GM18861 (cell line): ENCODE measurements around the gene SPEM3.

Experiments used
- ATAC-seq: cut with Tn5 transposase; IDR thresholded peaks from one replicate; pipeline ENCODE4 v1.9.1; 2021; ENCODE audit not compliant: unreplicated experiment

The SPEM3 gene

GRCh38 chr17:7428557-7428956, at the start of gene SPEM3:
TSS of gene SPEM3 (plus strand) at chr17:7428857. CDS start at chr17:7428903, 46 bp downstream.
- ATAC-seq: no peak

GRCh38 chr17:7379134-7379533, 49.5 kb upstream of the SPEM3 start:
- ATAC-seq: no peak

GRCh38 chr17:7380321-7380720, 48.3 kb upstream of the SPEM3 start:
- ATAC-seq: no peak

- ATAC-seq: no peak
Measured at GRCh38 chr17:7380855-7381683, 47.6 kb upstream of the SPEM3 start, which contains the start of gene TNK1. TSS of gene TNK1 (plus strand) at chr17:7381089. CDS start at chr17:7382927, 1,838 bp downstream.

- no peak for ATAC-seq
Measured at GRCh38 chr17:7382901-7383300, 45.8 kb upstream of the SPEM3 start.

GRCh38 chr17:7383371-7383741, 45.3 kb upstream of the SPEM3 start:
- no peak for ATAC-seq

GRCh38 chr17:7383742-7384488, 44.7 kb upstream of the SPEM3 start:
- no peak for ATAC-seq

GRCh38 chr17:7384489-7385081, 44.1 kb upstream of the SPEM3 start:
- no peak for ATAC-seq

GRCh38 chr17:7388856-7389255, 39.8 kb upstream of the SPEM3 start:
- ATAC-seq: no peak

GRCh38 chr17:7389924-7390910, 38.4 kb upstream of the SPEM3 start:
- no peak for ATAC-seq

GRCh38 chr17:7391307-7391706, 37.4 kb upstream of the SPEM3 start:
- no peak for ATAC-seq

GRCh38 chr17:7392696-7393612, 35.7 kb upstream of the SPEM3 start:
- no peak for ATAC-seq

- ATAC-seq: peak; percentile 26
Measured at GRCh38 chr17:7393613-7394451, 34.8 kb upstream of the SPEM3 start.

GRCh38 chr17:7394452-7395191, 34.0 kb upstream of the SPEM3 start, which contains the start of gene PLSCR3:
TSS of gene PLSCR3 (minus strand) at chr17:7394525. CDS start at chr17:7394110, 415 bp downstream.
- ATAC-seq: peak; percentile 71

GRCh38 chr17:7396147-7396546, 32.5 kb upstream of the SPEM3 start:
- no peak for ATAC-seq

- ATAC-seq: no peak
Measured at GRCh38 chr17:7398612-7399011, 30.0 kb upstream of the SPEM3 start.

- no peak for ATAC-seq
Measured at GRCh38 chr17:7403043-7403726, 25.5 kb upstream of the SPEM3 start.

- no peak for ATAC-seq
Measured at GRCh38 chr17:7403727-7403976, 25.0 kb upstream of the SPEM3 start.
